MCF 10A (cell line): ENCODE data around the gene FBLL1. TPM values are rescaled to one million over a fixed set of nuclear protein-coding genes. Genes with fewer than 3 reads are reported as not detected.
"Not testable (repeated sequence)": the region's sequence is repeated elsewhere in the genome, so short reads cannot be mapped to it uniquely, and the experiment has no call there.

Experiments
- BruUV-seq: library from RNA; stranded (reverse); fragments of 400-500 nt; replicated peaks from 2 replicates; lab custom pipeline; 2021; lab: Mats Ljungman, UMichigan
- CTCF ChIA-PET: fragments of 300-600 bp; sonication (Branson Sonifier 250); formaldehyde crosslinking; extraction: SDS; loops from one replicate; lab custom pipeline; 2021; ENCODE audit warnings: antibody characterized with exemption, inconsistent platforms; lab: Yijun Ruan, JAX
- POLR2A ChIA-PET: fragments of 300-600, 350-650 bp; sonication (Branson Sonifier 250); formaldehyde crosslinking; extraction: SDS; loops from one replicate; lab custom pipeline; 2020; ENCODE audit warnings: antibody characterized with exemption, inconsistent platforms; lab: Yijun Ruan, JAX
- DNase-seq: peaks from one replicate; pipeline ENCODE4 v3.0.0-alpha.2; 2018; ENCODE audit not compliant: unreplicated experiment
- H3K27ac Mint-ChIP-seq: one replicate; pipeline ENCODE4 v1.8.0; 2022; ENCODE audit warnings: mild to moderate bottlenecking, low read depth, mixed read lengths; ENCODE audit not compliant: unreplicated experiment
- H3K27me3 Mint-ChIP-seq: one replicate; pipeline ENCODE4 v1.8.0; 2022; ENCODE audit warnings: mixed read lengths; ENCODE audit not compliant: insufficient read depth, unreplicated experiment
- H3K36me3 Mint-ChIP-seq: one replicate; pipeline ENCODE4 v1.8.0; 2022; ENCODE audit warnings: mild to moderate bottlenecking, moderate library complexity, mixed read lengths; ENCODE audit not compliant: insufficient read depth, unreplicated experiment
- H3K4me1 Mint-ChIP-seq: one replicate; pipeline ENCODE4 v1.8.0; 2022; ENCODE audit warnings: mixed read lengths; ENCODE audit not compliant: insufficient read depth, unreplicated experiment
- H3K4me3 Mint-ChIP-seq: one replicate; pipeline ENCODE4 v1.8.0; 2022; ENCODE audit warnings: mild to moderate bottlenecking, moderate library complexity, mixed read lengths; ENCODE audit not compliant: unreplicated experiment
- H3K9me3 Mint-ChIP-seq: one replicate; pipeline ENCODE4 v1.8.0; 2022; ENCODE audit warnings: mixed read lengths; ENCODE audit not compliant: unreplicated experiment
- intact Hi-C: fragments of 100-400 bp; cut with micrococcal nuclease; formaldehyde crosslinking; loops from 2 replicates; pipeline ENCODE4 v1.14.1; 2022
- total RNA-seq: library from RNA; stranded (reverse); gene quantifications from 2 replicates; pipeline ENCODE4 v1.2.3, GENCODE V29; 2022
- TF ChIP-seq, protein P1 (sequence below): fragments of 200-600 bp; IDR thresholded peaks from one replicate; pipeline ENCODE4 v1.8.0; 2022; ENCODE audit warnings: antibody characterized with exemption, mild to moderate bottlenecking; ENCODE audit not compliant: unreplicated experiment

The FBLL1 gene
- total RNA-seq, 1 experiment from 2014 or later, result not detected

DNA sequence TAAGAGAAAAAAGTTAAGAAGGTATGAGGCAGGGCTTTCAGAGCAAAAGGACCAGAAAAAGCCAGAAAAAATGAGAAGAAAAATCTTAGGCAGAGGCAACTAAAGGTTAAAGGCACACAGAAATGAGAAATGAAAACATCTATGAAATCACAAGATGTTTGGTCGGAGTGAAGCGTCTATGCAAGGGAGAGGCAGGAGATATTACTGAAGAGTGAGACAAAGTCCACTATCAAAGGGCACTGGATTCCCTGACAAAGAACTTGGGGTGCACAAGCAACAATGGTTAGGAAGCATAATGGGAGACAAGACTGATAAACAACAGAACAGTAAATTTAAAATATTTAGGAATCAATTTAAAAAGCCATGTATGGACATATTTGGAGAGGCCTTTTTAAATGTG lies 33.2 kb downstream of the FBLL1 start:
- no peaks in the 10 kb centered on the region for H3K27me3 Mint-ChIP-seq
- DNase-seq, result no peak
- ChIA-PET CTCF (no interaction called here), POLR2A (interaction anchor here (1.3 kb wide), 1 partner anchor 9 kb away, joined by 4 read pairs; no protein-coding TSS in a partner anchor)
- H3K4me3 Mint-ChIP-seq, result no peak overlapping the region
- TF ChIP-seq, protein P1, sequence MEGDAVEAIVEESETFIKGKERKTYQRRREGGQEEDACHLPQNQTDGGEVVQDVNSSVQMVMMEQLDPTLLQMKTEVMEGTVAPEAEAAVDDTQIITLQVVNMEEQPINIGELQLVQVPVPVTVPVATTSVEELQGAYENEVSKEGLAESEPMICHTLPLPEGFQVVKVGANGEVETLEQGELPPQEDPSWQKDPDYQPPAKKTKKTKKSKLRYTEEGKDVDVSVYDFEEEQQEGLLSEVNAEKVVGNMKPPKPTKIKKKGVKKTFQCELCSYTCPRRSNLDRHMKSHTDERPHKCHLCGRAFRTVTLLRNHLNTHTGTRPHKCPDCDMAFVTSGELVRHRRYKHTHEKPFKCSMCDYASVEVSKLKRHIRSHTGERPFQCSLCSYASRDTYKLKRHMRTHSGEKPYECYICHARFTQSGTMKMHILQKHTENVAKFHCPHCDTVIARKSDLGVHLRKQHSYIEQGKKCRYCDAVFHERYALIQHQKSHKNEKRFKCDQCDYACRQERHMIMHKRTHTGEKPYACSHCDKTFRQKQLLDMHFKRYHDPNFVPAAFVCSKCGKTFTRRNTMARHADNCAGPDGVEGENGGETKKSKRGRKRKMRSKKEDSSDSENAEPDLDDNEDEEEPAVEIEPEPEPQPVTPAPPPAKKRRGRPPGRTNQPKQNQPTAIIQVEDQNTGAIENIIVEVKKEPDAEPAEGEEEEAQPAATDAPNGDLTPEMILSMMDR, result no peak
- H3K36me3 Mint-ChIP-seq, result peaks cover 96% of the 10 kb centered on the region
- H3K27ac Mint-ChIP-seq, result no peak overlapping the region
- BruUV-seq, result no TSS peak
- intact Hi-C loops, result no loop called here
- H3K4me1 Mint-ChIP-seq, result peaks cover 6% of the 10 kb centered on the region
- no peaks in the 10 kb centered on the region for H3K9me3 Mint-ChIP-seq

DNA sequence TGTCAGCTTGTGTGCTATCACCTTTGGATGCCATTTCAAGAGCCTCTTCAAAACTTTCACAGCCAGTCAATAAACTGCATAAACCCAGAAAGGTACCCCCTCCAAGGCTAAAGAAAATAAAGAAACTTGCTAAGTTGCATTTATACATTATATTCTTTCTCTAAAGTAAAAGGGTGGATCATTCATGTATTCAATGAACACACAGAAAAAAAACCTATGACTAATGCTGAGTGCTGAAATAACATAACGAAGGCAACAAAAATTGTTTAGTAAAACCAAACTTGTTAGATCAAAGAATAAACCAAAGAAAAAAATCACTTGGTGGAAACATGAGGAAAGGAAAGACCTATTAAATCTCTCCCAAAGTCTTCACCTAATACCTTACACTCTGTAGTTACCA lies 34.9 kb downstream of the FBLL1 start:
- Mint-ChIP-seq H3K27me3 (no peaks in the 10 kb centered on the region), H3K4me1 (peaks cover 13% of the 10 kb centered on the region), H3K4me3 (no peak overlapping the region), H3K27ac (no peak overlapping the region), H3K9me3 (no peaks in the 10 kb centered on the region), H3K36me3 (peaks cover 96% of the 10 kb centered on the region)
- intact Hi-C loops, result no loop called here
- DNase-seq, result no peak
- ChIA-PET CTCF (no interaction called here), POLR2A (no interaction called here)
- no TSS peak for BruUV-seq
- TF ChIP-seq, protein P1, result no peak

DNA sequence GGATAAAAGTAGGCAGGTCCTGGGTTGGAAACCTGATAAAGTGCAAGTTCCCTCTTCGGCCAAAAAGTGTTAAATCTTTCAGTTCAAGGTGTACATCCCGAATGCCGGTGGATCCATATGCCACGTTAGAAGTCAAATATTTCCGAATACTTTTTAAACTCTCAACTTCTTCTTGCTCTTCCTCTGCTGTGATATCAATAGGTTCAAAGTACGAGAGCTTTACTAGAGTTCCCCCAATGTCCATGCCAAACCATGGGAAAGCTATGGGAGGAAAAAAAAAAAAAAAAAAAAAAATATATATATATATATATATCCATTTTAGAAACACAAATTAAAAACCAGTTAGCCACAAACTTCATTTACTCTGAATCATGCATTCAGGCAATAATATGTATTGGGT lies 39.6 kb downstream of the FBLL1 start:
- Mint-ChIP-seq H3K4me1 (peaks cover 29% of the 10 kb centered on the region), H3K36me3 (peaks cover 60% of the 10 kb centered on the region), H3K27me3 (no peaks in the 10 kb centered on the region), H3K4me3 (no peak overlapping the region), H3K27ac (no peak overlapping the region), H3K9me3 (no peaks in the 10 kb centered on the region)
- intact Hi-C loops, result no loop called here
- ChIA-PET CTCF (no interaction called here), POLR2A (interaction anchor here (2.5 kb wide), 1 partner anchor 11 kb away, joined by 18 read pairs; the partner anchor contains the start of gene PANK3)
- BruUV-seq, result no TSS peak
- no peak for DNase-seq
- TF ChIP-seq, protein P1, result no peak

DNA sequence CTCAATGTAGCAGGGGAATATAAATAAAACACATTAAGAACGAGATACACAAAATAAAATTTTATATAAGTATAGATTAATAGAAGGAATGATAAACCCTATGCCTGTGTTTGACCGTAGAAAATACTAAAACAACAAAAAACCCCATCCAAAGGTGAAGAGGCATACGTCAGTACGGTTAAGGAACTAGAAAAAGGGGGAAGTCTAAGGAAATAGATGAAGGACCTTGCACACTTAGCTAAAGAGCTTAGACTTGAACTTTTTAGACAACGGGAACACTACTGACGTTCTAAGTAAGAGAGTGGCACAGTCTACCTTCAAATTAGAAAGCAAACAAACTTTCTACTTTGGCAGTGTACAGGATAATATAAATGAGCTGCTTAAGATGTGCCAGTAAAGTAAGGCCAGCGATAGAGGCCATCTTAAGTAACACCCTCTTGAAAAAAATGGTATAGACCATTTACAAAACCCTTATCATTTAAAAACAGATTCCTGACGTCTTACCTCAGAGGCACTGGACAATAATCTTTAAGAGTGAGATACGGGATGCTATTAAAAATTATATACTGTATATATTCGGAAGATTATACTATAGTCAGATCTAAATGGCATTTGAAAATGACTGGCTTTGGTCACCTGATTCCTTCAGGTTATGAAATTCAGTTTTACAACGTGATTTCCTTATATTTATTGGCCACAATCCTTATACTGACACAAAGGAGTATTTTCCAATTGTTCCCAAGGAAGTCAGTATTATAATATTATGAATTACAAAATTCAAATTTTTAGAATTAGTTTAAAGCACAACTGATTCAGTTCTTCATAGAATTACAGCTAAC lies 41.6 kb downstream of the FBLL1 start:
- ChIA-PET POLR2A (interaction anchor here (0.8 to 1.7 kb wide), 3 partner anchors 9 to 76 kb away, joined by 3 to 7 read pairs (median 4); no protein-coding TSS in a partner anchor), CTCF (interaction anchor here (0.7 to 1.4 kb wide), 2 partner anchors 13 to 44 kb away, joined by 3 read pairs; no protein-coding TSS in a partner anchor)
- Mint-ChIP-seq H3K27ac (no peak overlapping the region), H3K36me3 (peaks cover 41% of the 10 kb centered on the region), H3K27me3 (no peaks in the 10 kb centered on the region), H3K4me3 (no peak overlapping the region), H3K4me1 (peaks cover 31% of the 10 kb centered on the region), H3K9me3 (no peaks in the 10 kb centered on the region)
- intact Hi-C loops, result loop anchor here (10.0 kb wide), 1 partner anchor 276 kb away; the partner anchor contains the start of gene WWC1
- TF ChIP-seq, protein P1, result no peak
- no peak for DNase-seq
- BruUV-seq, result no TSS peak

DNA sequence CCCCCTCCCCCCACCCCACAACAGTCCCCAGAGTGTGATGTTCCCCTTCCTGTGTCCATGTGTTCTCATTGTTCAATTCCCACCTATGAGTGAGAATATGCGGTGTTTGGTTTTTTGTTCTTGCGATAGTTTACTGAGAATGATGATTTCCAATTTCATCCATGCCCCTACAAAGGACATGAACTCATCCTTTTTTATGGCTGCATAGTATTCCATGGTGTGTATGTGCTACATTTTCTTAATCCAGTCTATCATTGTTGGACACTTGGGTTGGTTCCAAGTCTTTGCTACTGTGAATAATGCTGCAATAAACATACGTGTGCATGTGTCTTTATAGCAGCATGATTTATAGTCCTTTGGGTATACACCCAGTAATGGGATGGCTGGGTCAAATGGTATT lies 44.6 kb downstream of the FBLL1 start:
- intact Hi-C loops, result loop anchor here (10.0 kb wide), 1 partner anchor 279 kb away; the partner anchor contains the start of gene WWC1
- H3K27ac Mint-ChIP-seq, CTCF ChIA-PET, BruUV-seq, H3K27me3 Mint-ChIP-seq, H3K9me3 Mint-ChIP-seq, DNase-seq, H3K4me3 Mint-ChIP-seq: not testable (repeated sequence)
- POLR2A ChIA-PET, result interaction anchor here (3.5 kb wide), 1 partner anchor 83 kb away, joined by 16 read pairs; no protein-coding TSS in a partner anchor
- H3K36me3 Mint-ChIP-seq, result peaks cover 11% of the 10 kb centered on the region
- H3K4me1 Mint-ChIP-seq, result peaks cover 39% of the 10 kb centered on the region

DNA sequence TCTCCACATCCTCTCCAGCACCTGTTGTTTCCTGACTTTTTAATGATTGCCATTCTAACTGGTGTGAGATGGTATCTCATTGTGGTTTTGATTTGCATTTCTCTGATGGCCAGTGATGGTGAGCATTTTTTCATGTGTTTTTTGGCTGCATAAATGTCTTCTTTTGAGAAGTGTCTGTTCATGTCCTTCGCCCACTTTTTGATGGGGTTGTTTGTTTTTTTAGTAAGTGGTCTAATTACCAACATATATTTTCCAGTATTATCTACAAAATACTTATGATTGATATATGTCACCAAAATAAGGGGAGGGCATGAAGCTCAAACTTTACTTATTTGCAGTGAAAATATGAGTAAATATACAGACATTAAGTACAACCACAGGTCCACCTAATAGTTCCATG lies 45.1 kb downstream of the FBLL1 start:
- not testable (repeated sequence) for BruUV-seq, H3K36me3 Mint-ChIP-seq, DNase-seq, H3K27me3 Mint-ChIP-seq, H3K4me3 Mint-ChIP-seq, H3K9me3 Mint-ChIP-seq
- intact Hi-C loops, result loop anchor here (10.0 kb wide), 1 partner anchor 279 kb away; the partner anchor contains the start of gene WWC1
- ChIA-PET POLR2A (interaction anchor here (0.7 to 3.5 kb wide), 3 partner anchors 73 to 82 kb away, joined by 4 to 24 read pairs (median 16); no protein-coding TSS in a partner anchor), CTCF (interaction anchor here (0.7 to 1.3 kb wide), 4 partner anchors 26 to 1654 kb away, joined by 3 to 5 read pairs (median 3); no protein-coding TSS in a partner anchor)
- Mint-ChIP-seq H3K27ac (peak overlapping the region; percentile 68), H3K4me1 (peaks cover 38% of the 10 kb centered on the region)
